OCI-LY1 (cell line): Measurements from ENCODE around the gene DDA1.
A peak's percentile ranks its signal among the peaks of the same experiment; 100 is the strongest.

Experiments used
- H2AFZ ChIP-seq: fragments of 200-600 bp; sonication (generic), shearing (Covaris generic); 2 replicates; pipeline ENCODE4 v1.6.0; 2014; ENCODE audit warnings: antibody characterized with exemption, mild to moderate bottlenecking, low read length
- H3F3A ChIP-seq: fragments of 200-600 bp; sonication (generic), shearing (Covaris generic); 2 replicates; pipeline ENCODE4 v1.6.0; 2014; ENCODE audit warnings: mild to moderate bottlenecking, antibody characterized with exemption, low read length, moderate library complexity; ENCODE audit not compliant: insufficient read depth
- H3K27ac ChIP-seq: fragments of 200-600 bp; sonication (generic); 2 replicates; pipeline ENCODE4 v1.5.1; 2014; ENCODE audit warnings: low read length, mixed run types, mild to moderate bottlenecking, low read depth; ENCODE audit not compliant: poor library complexity, severe bottlenecking
- H3K27me3 ChIP-seq: fragments of 200-600 bp; sonication (generic); 2 replicates; pipeline ENCODE4 v1.6.0; 2014; ENCODE audit warnings: antibody characterized with exemption, mild to moderate bottlenecking, low read length, moderate library complexity; ENCODE audit not compliant: insufficient read depth
- H3K36me3 ChIP-seq: fragments of 200-600 bp; sonication (generic); 2 replicates; pipeline ENCODE4 v1.6.1; 2014; ENCODE audit warnings: mild to moderate bottlenecking, antibody characterized with exemption, low read length, moderate library complexity, mixed read lengths; ENCODE audit not compliant: insufficient read depth
- H3K4me1 ChIP-seq: fragments of 200-600 bp; sonication (generic); 2 replicates; pipeline ENCODE4 v1.5.1; 2014; ENCODE audit warnings: mild to moderate bottlenecking, low read length, moderate library complexity; ENCODE audit not compliant: insufficient read depth, severe bottlenecking
- H3K4me2 ChIP-seq: fragments of 200-600 bp; sonication (generic), shearing (Covaris generic); 2 replicates; pipeline ENCODE4 v1.6.1; 2014; ENCODE audit warnings: low read length
- H3K4me3 ChIP-seq: fragments of 200-600 bp; sonication (generic); 2 replicates; pipeline ENCODE4 v1.5.1; 2014; ENCODE audit warnings: low read length, low read depth, mild to moderate bottlenecking, mixed read lengths; ENCODE audit not compliant: poor library complexity, severe bottlenecking
- H3K79me2 ChIP-seq: fragments of 200-600 bp; shearing (Covaris generic); 2 replicates; pipeline ENCODE4 v1.6.1; 2016; ENCODE audit warnings: mixed run types, low read length, mixed read lengths; ENCODE audit not compliant: insufficient read depth
- H3K9ac ChIP-seq: fragments of 200-600 bp; sonication (generic), shearing (Covaris generic); 2 replicates; pipeline ENCODE4 v1.6.1; 2014; ENCODE audit warnings: mild to moderate bottlenecking, low read length, mixed read lengths
- H3K9me2 ChIP-seq: fragments of 200-600 bp; sonication (generic), shearing (Covaris generic); 2 replicates; pipeline ENCODE4 v1.6.1; 2014; ENCODE audit warnings: low read depth, mild to moderate bottlenecking, low read length, mixed read lengths
- H3K9me3 ChIP-seq: fragments of 200-600 bp; shearing (Covaris generic); 2 replicates; pipeline ENCODE4 v1.6.1; 2014; ENCODE audit warnings: low read length, mixed read lengths
- H4K20me1 ChIP-seq: fragments of 200-600 bp; sonication (generic), shearing (Covaris generic); 2 replicates; pipeline ENCODE4 v1.6.0; 2016; ENCODE audit warnings: mild to moderate bottlenecking, low read length; ENCODE audit not compliant: insufficient read depth
- EZH2 ChIP-seq: fragments of 200-600 bp; sonication (generic), shearing (Covaris generic); IDR thresholded peaks from 2 replicates; pipeline ENCODE4 v1.8.0; 2017; ENCODE audit warnings: borderline replicate concordance, mixed run types, mild to moderate bottlenecking, antibody characterized with exemption, low read length, moderate library complexity, mixed read lengths
- TF ChIP-seq, protein P1 (sequence below): fragments of 200-600 bp; sonication (generic), shearing (Covaris generic); IDR thresholded peaks from 2 replicates; pipeline ENCODE4 v1.5.1; 2017; ENCODE audit warnings: mild to moderate bottlenecking, antibody characterized with exemption, low read length, moderate library complexity, mixed read lengths

Gene DDA1

DNA sequence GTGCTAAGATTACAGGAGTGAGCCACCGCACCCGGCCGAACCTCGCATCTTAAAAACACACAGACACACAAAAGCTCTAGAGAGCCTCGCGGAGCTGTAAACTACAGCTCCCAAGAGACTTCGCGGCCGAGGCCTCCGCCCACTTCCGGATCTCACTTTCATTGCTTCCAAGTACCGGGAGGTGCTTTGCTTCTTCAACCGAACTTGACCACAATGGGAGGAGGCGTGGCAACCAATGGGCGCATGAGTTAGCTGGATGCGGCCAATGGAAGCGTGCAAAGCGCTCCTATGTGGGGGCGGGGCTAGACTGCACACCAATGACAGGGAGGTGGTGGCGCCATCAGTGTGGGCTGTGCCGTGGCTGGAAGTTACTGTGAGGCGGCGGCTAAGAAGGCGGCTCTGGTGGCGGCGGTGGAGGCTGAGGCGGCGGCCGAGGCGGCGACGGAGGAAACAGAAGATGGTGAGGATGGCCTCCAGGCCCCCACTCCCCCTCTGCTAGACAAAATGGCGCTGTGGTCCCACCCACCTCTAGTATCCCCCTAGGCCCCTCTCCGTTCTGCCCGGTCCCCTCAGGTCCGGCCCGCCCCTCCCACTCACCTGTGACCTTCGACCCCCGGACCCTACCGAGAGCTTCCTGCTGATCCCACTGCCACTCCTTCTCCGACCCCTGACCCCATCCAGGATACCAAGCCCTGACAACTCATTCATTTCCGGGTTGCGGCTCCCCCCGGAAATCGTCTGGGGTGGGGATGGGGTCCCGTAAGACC, at the start of gene DDA1:
Gene DDA1, plus strand, starts transcription at position 366 of the 767 bp plus-strand sequence. Its CDS starts 92 bp downstream, at position 458.
- peaks cover 31% of the 10 kb centered on the region for H3K4me1 ChIP-seq
- TF ChIP-seq, protein P1, sequence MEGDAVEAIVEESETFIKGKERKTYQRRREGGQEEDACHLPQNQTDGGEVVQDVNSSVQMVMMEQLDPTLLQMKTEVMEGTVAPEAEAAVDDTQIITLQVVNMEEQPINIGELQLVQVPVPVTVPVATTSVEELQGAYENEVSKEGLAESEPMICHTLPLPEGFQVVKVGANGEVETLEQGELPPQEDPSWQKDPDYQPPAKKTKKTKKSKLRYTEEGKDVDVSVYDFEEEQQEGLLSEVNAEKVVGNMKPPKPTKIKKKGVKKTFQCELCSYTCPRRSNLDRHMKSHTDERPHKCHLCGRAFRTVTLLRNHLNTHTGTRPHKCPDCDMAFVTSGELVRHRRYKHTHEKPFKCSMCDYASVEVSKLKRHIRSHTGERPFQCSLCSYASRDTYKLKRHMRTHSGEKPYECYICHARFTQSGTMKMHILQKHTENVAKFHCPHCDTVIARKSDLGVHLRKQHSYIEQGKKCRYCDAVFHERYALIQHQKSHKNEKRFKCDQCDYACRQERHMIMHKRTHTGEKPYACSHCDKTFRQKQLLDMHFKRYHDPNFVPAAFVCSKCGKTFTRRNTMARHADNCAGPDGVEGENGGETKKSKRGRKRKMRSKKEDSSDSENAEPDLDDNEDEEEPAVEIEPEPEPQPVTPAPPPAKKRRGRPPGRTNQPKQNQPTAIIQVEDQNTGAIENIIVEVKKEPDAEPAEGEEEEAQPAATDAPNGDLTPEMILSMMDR, result no peak
- TF ChIP-seq EZH2, result no peak
- H3K79me2 ChIP-seq, result peaks cover 13% of the 10 kb centered on the region

DNA sequence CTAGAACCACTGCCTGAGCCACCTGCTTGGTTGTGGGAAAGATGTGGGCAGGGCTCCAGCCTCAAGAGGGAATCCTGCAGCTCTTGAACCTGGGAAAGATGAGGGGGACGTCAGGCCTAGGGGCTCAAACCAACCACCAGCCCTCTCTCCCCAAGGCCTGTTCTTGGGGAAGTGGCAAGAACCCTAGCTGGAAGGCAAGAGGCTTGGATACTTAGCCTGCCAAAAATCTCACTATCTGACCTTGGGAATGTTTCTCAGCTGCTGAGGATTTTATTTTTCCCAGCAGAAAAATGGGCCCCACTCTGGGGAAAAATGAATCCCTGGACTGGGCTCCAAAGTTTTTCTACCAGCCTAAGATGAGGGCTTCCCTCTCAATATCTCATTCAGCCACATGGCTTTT, 49.4 kb upstream of the DDA1 start:
- Histone ChIP-seq H2AFZ (no peak overlapping the region), H3K9ac (no peak overlapping the region), H3K9me2 (no peaks in the 10 kb centered on the region), H4K20me1 (no peaks in the 10 kb centered on the region), H3K4me1 (peaks cover 20% of the 10 kb centered on the region), H3K79me2 (no peaks in the 10 kb centered on the region), H3K27ac (no peak overlapping the region), H3K4me2 (no peak overlapping the region), H3K27me3 (no peaks in the 10 kb centered on the region; the same call in 1 of the 2 replicates), H3K36me3 (no peaks in the 10 kb centered on the region), H3K4me3 (no peak overlapping the region), H3K9me3 (no peaks in the 10 kb centered on the region), H3F3A (no peaks in the 10 kb centered on the region)
- TF ChIP-seq, protein P1, result no peak
- no peak for TF ChIP-seq EZH2

More for the DNA sequence above, at the start of gene DDA1:
- Histone ChIP-seq H3K9me2 (no peaks in the 10 kb centered on the region), H3K27ac (peak within 1 kb of the TSS; percentile 29), H3K4me3 (peak within 1 kb of the TSS; percentile 80), H3K36me3 (peaks cover 20% of the 10 kb centered on the region), H3K9ac (peak within 1 kb of the TSS; percentile 81), H3K9me3 (no peaks in the 10 kb centered on the region), H3K27me3 (no peaks in the 10 kb centered on the region), H4K20me1 (no peaks in the 10 kb centered on the region), H2AFZ (no peak within 1 kb of the TSS), H3F3A (peaks cover 1% of the 10 kb centered on the region; the same call in 1 of the 2 replicates), H3K4me2 (peak within 1 kb of the TSS; percentile 72)

DNA sequence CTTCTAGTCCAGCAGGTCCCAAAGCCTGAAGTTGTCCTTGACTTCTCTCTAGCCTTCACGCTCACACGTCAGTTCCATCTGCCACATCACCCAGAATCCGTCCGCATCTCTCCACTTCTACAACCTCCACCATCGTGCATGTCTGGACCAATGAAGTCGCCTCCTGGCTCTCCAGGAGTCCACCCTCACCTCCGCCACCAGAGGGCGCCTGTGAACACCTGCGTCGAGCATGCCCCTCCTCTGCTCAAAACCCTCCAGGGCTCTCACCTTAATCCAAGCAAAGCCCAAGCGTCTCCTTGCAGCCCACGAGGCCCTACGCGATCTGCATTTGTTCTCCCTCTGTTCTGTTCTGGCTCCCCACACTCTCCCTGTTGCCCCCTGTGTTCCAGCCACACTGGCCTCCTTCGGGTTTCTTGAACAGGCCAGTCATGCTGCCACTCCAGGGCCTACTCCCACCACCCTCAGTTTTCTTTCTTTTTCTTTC, 48.5 kb upstream of the DDA1 start:
- no peak overlapping the region for H3K4me2 ChIP-seq
- H3F3A ChIP-seq, result no peaks in the 10 kb centered on the region
- no peaks in the 10 kb centered on the region for H4K20me1 ChIP-seq
- no peaks in the 10 kb centered on the region for H3K36me3 ChIP-seq
- H3K4me1 ChIP-seq, result peaks cover 30% of the 10 kb centered on the region
- H3K9me2 ChIP-seq, result no peaks in the 10 kb centered on the region
- no peak for TF ChIP-seq EZH2
- TF ChIP-seq, protein P1, result peak; percentile 94
- H3K9me3 ChIP-seq, result no peaks in the 10 kb centered on the region
- no peak overlapping the region for H3K4me3 ChIP-seq
- no peaks in the 10 kb centered on the region; the same call in 1 of the 2 replicates for H3K27me3 ChIP-seq
- H3K27ac ChIP-seq, result peak overlapping the region; percentile 62
- no peaks in the 10 kb centered on the region for H3K79me2 ChIP-seq
- peak overlapping the region; percentile 36; the same call in 1 of the 2 replicates for H3K9ac ChIP-seq
- no peak overlapping the region for H2AFZ ChIP-seq
